Prostate gland (tissue), 2 donors: Measurements from ENCODE around the gene BANP.
"Not testable (repeated sequence)": the region's sequence is repeated elsewhere in the genome, so short reads cannot be mapped to it uniquely, and the experiment has no call there.

Source experiments
- POLR2A ChIP-seq: fragments of 450-650 bp; IDR thresholded peaks from one replicate; pipeline ENCODE4 v1.6.1; 2016; ENCODE audit warnings: antibody characterized with exemption, mild to moderate bottlenecking
- TF ChIP-seq, protein P1 (sequence below), 4 experiments: fragments of 200-600 bp in 2 of 4; fragments of 450-650 bp in 2 of 4; sonication (generic) in 2 of 4; IDR thresholded peaks; 1 replicate in 3 of 4; 2 replicates in 1 of 4; pipeline ENCODE4 v1.5.1; 2016 to 2019; ENCODE audit warnings: antibody characterized with exemption in 4 of 4, mild to moderate bottlenecking in 2 of 4, moderate library complexity in 2 of 4

DNA sequence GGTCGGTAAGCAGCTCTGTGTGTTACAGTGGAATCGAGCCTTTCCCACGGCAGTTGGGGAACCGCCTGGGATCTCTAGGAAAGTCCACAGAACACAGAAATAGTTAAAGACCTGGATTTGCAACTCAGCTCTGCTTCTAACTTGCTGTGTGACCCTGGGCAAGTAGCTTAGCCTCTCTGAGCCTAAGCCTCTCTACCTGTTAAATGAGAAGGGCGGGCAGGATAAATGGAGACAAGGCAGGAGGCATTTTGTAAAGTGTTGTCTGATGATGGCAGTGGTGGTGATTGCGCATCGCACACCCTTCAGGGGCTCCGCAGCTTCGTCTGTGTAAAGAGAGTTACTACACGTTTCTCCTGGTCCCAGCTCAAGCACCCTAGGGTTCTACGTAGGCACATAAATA lies 43.1 kb upstream of the BANP start:
- not testable (repeated sequence) for TF ChIP-seq POLR2A
- TF ChIP-seq, protein P1, sequence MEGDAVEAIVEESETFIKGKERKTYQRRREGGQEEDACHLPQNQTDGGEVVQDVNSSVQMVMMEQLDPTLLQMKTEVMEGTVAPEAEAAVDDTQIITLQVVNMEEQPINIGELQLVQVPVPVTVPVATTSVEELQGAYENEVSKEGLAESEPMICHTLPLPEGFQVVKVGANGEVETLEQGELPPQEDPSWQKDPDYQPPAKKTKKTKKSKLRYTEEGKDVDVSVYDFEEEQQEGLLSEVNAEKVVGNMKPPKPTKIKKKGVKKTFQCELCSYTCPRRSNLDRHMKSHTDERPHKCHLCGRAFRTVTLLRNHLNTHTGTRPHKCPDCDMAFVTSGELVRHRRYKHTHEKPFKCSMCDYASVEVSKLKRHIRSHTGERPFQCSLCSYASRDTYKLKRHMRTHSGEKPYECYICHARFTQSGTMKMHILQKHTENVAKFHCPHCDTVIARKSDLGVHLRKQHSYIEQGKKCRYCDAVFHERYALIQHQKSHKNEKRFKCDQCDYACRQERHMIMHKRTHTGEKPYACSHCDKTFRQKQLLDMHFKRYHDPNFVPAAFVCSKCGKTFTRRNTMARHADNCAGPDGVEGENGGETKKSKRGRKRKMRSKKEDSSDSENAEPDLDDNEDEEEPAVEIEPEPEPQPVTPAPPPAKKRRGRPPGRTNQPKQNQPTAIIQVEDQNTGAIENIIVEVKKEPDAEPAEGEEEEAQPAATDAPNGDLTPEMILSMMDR (IDR thresholded peaks at IDR 0.05) = not testable (repeated sequence)
